22Rv1 (cell line): ENCODE data around the gene RIT2.

Experiments used
- H3K27ac ChIP-seq: fragments of 450-650 bp; 2 replicates; pipeline ENCODE4 v1.5.1; 2017
- CTCF ChIP-seq: fragments of 450-650 bp; IDR thresholded peaks from 2 replicates; pipeline ENCODE4 v1.5.1; 2017; ENCODE audit warnings: mild to moderate bottlenecking
- ZFX ChIP-seq: fragments of 450-650 bp; IDR thresholded peaks from 2 replicates; pipeline ENCODE4 v1.6.1; 2017; ENCODE audit warnings: antibody characterized with exemption, borderline replicate concordance

Gene RIT2

GRCh38 chr18:43122955-43123354 is 7.5 kb upstream of the RIT2 start:
- TF ChIP-seq CTCF = no peak
- TF ChIP-seq ZFX = no peak
- no peak overlapping the region for H3K27ac ChIP-seq

- TF ChIP-seq ZFX (no peak), CTCF (no peak)
- no peak overlapping the region for H3K27ac ChIP-seq
Measured at GRCh38 chr18:43116699-43117294, 1.3 kb upstream of the RIT2 start.

GRCh38 chr18:43113220-43113895 is 2.1 kb downstream of the RIT2 start:
- H3K27ac ChIP-seq = no peak overlapping the region
- TF ChIP-seq CTCF (no peak), ZFX (no peak)

GRCh38 chr18:43108882-43109281 is 6.6 kb downstream of the RIT2 start:
- H3K27ac ChIP-seq = no peak overlapping the region
- no peak for TF ChIP-seq ZFX
- no peak for TF ChIP-seq CTCF

- TF ChIP-seq ZFX = no peak
- TF ChIP-seq CTCF = no peak
Measured at GRCh38 chr18:43108469-43108868, 7.0 kb downstream of the RIT2 start.

GRCh38 chr18:43093646-43094045 is 21.8 kb downstream of the RIT2 start:
- no peak overlapping the region for H3K27ac ChIP-seq
- TF ChIP-seq CTCF (no peak), ZFX (no peak)

More at GRCh38 chr18:43108469-43108868, 7.0 kb downstream of the RIT2 start:
- no peak overlapping the region for H3K27ac ChIP-seq

GRCh38 chr18:43092539-43092938 is 22.9 kb downstream of the RIT2 start:
- no peak overlapping the region for H3K27ac ChIP-seq
- TF ChIP-seq CTCF (no peak), ZFX (no peak)
